ENCODE results near the gene SPHK2.
"Not testable (repeated sequence)": the region's sequence is repeated elsewhere in the genome, so short reads cannot be mapped to it uniquely, and the experiment has no call there.

The SPHK2 gene

GRCh38 chr19:48660852-48661710 lies 41.8 kb downstream of the SPHK2 start:
- peak; percentile 87 for DNase-seq

- DNase-seq = no peak
Measured at GRCh38 chr19:48661711-48662090, 42.4 kb downstream of the SPHK2 start.

- DNase-seq = no peak
Measured at GRCh38 chr19:48663667-48664066, 44.4 kb downstream of the SPHK2 start.

- no peak for DNase-seq
Measured at GRCh38 chr19:48664476-48664875, 45.2 kb downstream of the SPHK2 start.

- DNase-seq = no peak
Measured at GRCh38 chr19:48665786-48666185, 46.5 kb downstream of the SPHK2 start.

- DNase-seq = no peak
Measured at GRCh38 chr19:48668332-48668731, 49.0 kb downstream of the SPHK2 start.

- DNase-seq = no peak
Measured at GRCh38 chr19:48668761-48669160, 49.5 kb downstream of the SPHK2 start.

GRCh38 chr19:48669903-48670668 lies 50.8 kb downstream of the SPHK2 start:
- DNase-seq = no peak

GRCh38 chr19:48670699-48671445 lies 51.6 kb downstream of the SPHK2 start:
- DNase-seq = no peak

GRCh38 chr19:48671446-48671995 lies 52.2 kb downstream of the SPHK2 start:
- DNase-seq = no peak

GRCh38 chr19:48672994-48673393 lies 53.7 kb downstream of the SPHK2 start, which contains the start of gene NTN5:
Gene NTN5 (minus strand): TSS chr19:48673017. CDS start chr19:48670986, 2,031 bp downstream.
- no peak for DNase-seq

GRCh38 chr19:48673436-48674100 lies 54.3 kb downstream of the SPHK2 start:
- DNase-seq = no peak

- DNase-seq = no peak
Measured at GRCh38 chr19:48674216-48674809, 55.0 kb downstream of the SPHK2 start.

- peak; percentile 79 for DNase-seq
Measured at GRCh38 chr19:48674921-48675824, 55.9 kb downstream of the SPHK2 start.

GRCh38 chr19:48676487-48676886 lies 57.2 kb downstream of the SPHK2 start:
- DNase-seq = no peak

GRCh38 chr19:48676887-48677286 lies 57.6 kb downstream of the SPHK2 start:
- DNase-seq = no peak

GRCh38 chr19:48678201-48678600 lies 58.9 kb downstream of the SPHK2 start:
- DNase-seq = no peak

- not testable (repeated sequence) for DNase-seq
Measured at GRCh38 chr19:48680006-48680405, 60.7 kb downstream of the SPHK2 start.
